ENCODE measurements around the gene CFAP46. TPM values are rescaled to one million over a fixed set of nuclear protein-coding genes. Genes with fewer than 3 reads are reported as not detected.
A peak's percentile ranks its signal among the peaks of the same experiment; 100 is the strongest.

CFAP46 gene
- total and polyA plus RNA-seq, 9 of the 15 experiments (the other 6 are each of a cell fraction or from before 2014, with no cell fraction given) = not detected

- TF ChIP-seq ZNF318 (IDR thresholded peaks at IDR 0.05; ENCODE audit: borderline replicate concordance in 1 of 2, low read depth in 1 of 2) = no peak
- no peak for TF ChIP-seq KHSRP (IDR thresholded peaks at IDR 0.05)
- peak; percentile 35 to 67 for TF ChIP-seq RAD21 (CRISPR knock-in tag; conservative IDR thresholded peaks at IDR 0.05 in 1 of 2, IDR thresholded peaks at IDR 0.05 in 1 of 2)
- TF ChIP-seq SREBF2 (CRISPR knock-in tag; IDR thresholded peaks at IDR 0.05) = no peak
- no peak for TF ChIP-seq EZH2 (IDR thresholded peaks at IDR 0.05; ENCODE audit: borderline replicate concordance, low read depth, low read length)
- TF ChIP-seq ZNF146 (CRISPR knock-in tag; IDR thresholded peaks at IDR 0.05; ENCODE audit: unreplicated experiment) = no peak
- no peak for TF ChIP-seq ZC3H8 (IDR thresholded peaks at IDR 0.05)
- TF ChIP-seq MTF1 (CRISPR knock-in tag; IDR thresholded peaks at IDR 0.05; ENCODE audit: borderline replicate concordance) = no peak
- TF ChIP-seq IRF2 (CRISPR knock-in tag; IDR thresholded peaks at IDR 0.05) = no peak
- no peak for TF ChIP-seq ARID3B (CRISPR knock-in tag; IDR thresholded peaks at IDR 0.05; ENCODE audit: borderline replicate concordance)
- no peak for TF ChIP-seq SRSF1 (IDR thresholded peaks at IDR 0.05; ENCODE audit: low read depth, low read length)
- no peak for TF ChIP-seq FOXA3 (CRISPR knock-in tag; conservative IDR thresholded peaks at IDR 0.05 in 1 of 2, IDR thresholded peaks at IDR 0.05 in 1 of 2)
- peak; percentile 38; the same call in 1 of the 2 replicates for TF ChIP-seq NFIC (IDR thresholded peaks at IDR 0.05)
- no peak for TF ChIP-seq SRSF3 (IDR thresholded peaks at IDR 0.05; ENCODE audit: insufficient read depth, low read length)
- TF ChIP-seq ETS2 (tag; IDR thresholded peaks at IDR 0.05; ENCODE audit: borderline replicate concordance, poor library complexity, severe bottlenecking) = no peak
- no peak for TF ChIP-seq ESRRA (IDR thresholded peaks at IDR 0.05; ENCODE audit: borderline replicate concordance, low read depth)
- TF ChIP-seq POLR2AphosphoS5 (IDR thresholded peaks at IDR 0.05; ENCODE audit: control insufficient read depth, insufficient read depth, low read depth, low read length) = no peak
- TF ChIP-seq HNRNPL (IDR thresholded peaks at IDR 0.05; ENCODE audit: low read depth, low read length) = no peak
These were observed 38.1 kb downstream of the CFAP46 start (continued) for GRCh38 chr10:132904181-132904813.
